SU-DHL-6 (cell line): ENCODE measurements around the gene IMPDH2.

Source experiments
- H2AFZ ChIP-seq: fragments of 200-600 bp; sonication (generic); 2 replicates; pipeline ENCODE4 v1.6.1; 2014; ENCODE audit warnings: low read depth, mild to moderate bottlenecking, moderate library complexity, mixed read lengths, antibody characterized with exemption, low read length; ENCODE audit not compliant: severe bottlenecking
- H3F3A ChIP-seq: fragments of 200-600 bp; shearing (Covaris generic); 2 replicates; pipeline ENCODE4 v1.6.0; 2016; ENCODE audit warnings: antibody characterized with exemption, mild to moderate bottlenecking; ENCODE audit not compliant: insufficient read depth
- H3K27ac ChIP-seq: fragments of 200-600 bp; sonication (generic); 2 replicates; pipeline ENCODE4 v1.5.1; 2016; ENCODE audit warnings: low read depth, mild to moderate bottlenecking, low read length, moderate library complexity, mixed read lengths
- H3K27me3 ChIP-seq: fragments of 200-600 bp; sonication (generic), shearing (Covaris generic); 2 replicates; pipeline ENCODE4 v1.6.0; 2014; ENCODE audit warnings: mild to moderate bottlenecking, low read length
- H3K36me3 ChIP-seq: fragments of 200-600 bp; sonication (generic); 2 replicates; pipeline ENCODE4 v1.6.1; 2014; ENCODE audit warnings: mild to moderate bottlenecking, low read length, mixed read lengths
- H3K4me2 ChIP-seq: fragments of 300-600, 200-600 bp; shearing (Covaris generic), sonication (generic); 2 replicates; pipeline ENCODE4 v1.6.0; 2014; ENCODE audit warnings: low read length, low read depth, mild to moderate bottlenecking; ENCODE audit not compliant: poor library complexity, severe bottlenecking
- H3K4me3 ChIP-seq: fragments of 200-600 bp; sonication (generic); 2 replicates; pipeline ENCODE4 v1.5.1; 2014; ENCODE audit warnings: antibody characterized with exemption, low read length, mild to moderate bottlenecking, mixed read lengths; ENCODE audit not compliant: insufficient read depth, poor library complexity, severe bottlenecking
- H3K79me2 ChIP-seq: fragments of 200-600 bp; sonication (generic); 2 replicates; pipeline ENCODE4 v1.6.1; 2014; ENCODE audit warnings: mild to moderate bottlenecking, low read length, moderate library complexity; ENCODE audit not compliant: insufficient read depth
- H3K9ac ChIP-seq: fragments of 200-600 bp; sonication (generic); 2 replicates; pipeline ENCODE4 v1.7.0; 2014; ENCODE audit warnings: mild to moderate bottlenecking, low read length
- H3K9me2 ChIP-seq: fragments of 200-600 bp; sonication (generic); replicated peaks from 2 replicates; pipeline ENCODE4 v1.6.1; 2014; ENCODE audit warnings: low read length; ENCODE audit not compliant: insufficient read depth
- H3K9me3 ChIP-seq: fragments of 200-600 bp; sonication (generic); 2 replicates; pipeline ENCODE4 v1.6.1; 2014; ENCODE audit warnings: low read length, mixed read lengths; ENCODE audit not compliant: insufficient read depth
- H4K20me1 ChIP-seq: fragments of 200-600 bp; sonication (generic); 2 replicates; pipeline ENCODE4 v1.6.1; 2014; ENCODE audit warnings: low read depth, mild to moderate bottlenecking, antibody characterized with exemption, low read length, moderate library complexity, mixed read lengths
- CTCF ChIP-seq: fragments of 200-600 bp; sonication (generic); IDR thresholded peaks from one replicate; pipeline ENCODE4 v1.5.1; 2017; ENCODE audit warnings: antibody characterized with exemption, mild to moderate bottlenecking, low read length, moderate library complexity; ENCODE audit not compliant: insufficient read depth, poor library complexity, severe bottlenecking
- EZH2phosphoT487 ChIP-seq: fragments of 200-600 bp; sonication (generic), shearing (Covaris generic); conservative IDR thresholded peaks from 2 replicates; pipeline ENCODE4 v1.6.1; 2018; ENCODE audit warnings: mild to moderate bottlenecking, antibody characterized with exemption, low read length, moderate library complexity, mixed read lengths

The IMPDH2 gene

GRCh38 chr3:49018707-49019006, 10.5 kb downstream of the IMPDH2 start:
- peaks cover 21% of the 10 kb centered on the region; the same call in 1 of the 2 replicates for H3K79me2 ChIP-seq
- no peak overlapping the region for H2AFZ ChIP-seq
- H3K36me3 ChIP-seq: no peaks in the 10 kb centered on the region
- no peaks in the 10 kb centered on the region for H3K9me2 ChIP-seq
- H3F3A ChIP-seq: peaks cover 23% of the 10 kb centered on the region
- peak overlapping the region; percentile 53 for H3K9ac ChIP-seq
- TF ChIP-seq EZH2phosphoT487: no peak
- no peak for TF ChIP-seq CTCF
- H3K4me2 ChIP-seq: peak overlapping the region; percentile 71
- H3K27me3 ChIP-seq: no peaks in the 10 kb centered on the region
- no peaks in the 10 kb centered on the region for H3K9me3 ChIP-seq
- no peaks in the 10 kb centered on the region for H4K20me1 ChIP-seq
- peak overlapping the region; percentile 67 for H3K27ac ChIP-seq
- peak overlapping the region; percentile 66 for H3K4me3 ChIP-seq

- Histone ChIP-seq H3K36me3 (no peaks in the 10 kb centered on the region), H3K4me3 (peak within 1 kb of the TSS; percentile 66), H3K9me2 (no peaks in the 10 kb centered on the region), H3K79me2 (peaks cover 19% of the 10 kb centered on the region; the same call in 1 of the 2 replicates), H3K9me3 (no peaks in the 10 kb centered on the region), H2AFZ (peak within 1 kb of the TSS; percentile 54), H3K4me2 (peak within 1 kb of the TSS; percentile 71), H3F3A (peaks cover 20% of the 10 kb centered on the region), H3K27ac (peak within 1 kb of the TSS; percentile 67), H4K20me1 (no peaks in the 10 kb centered on the region), H3K27me3 (no peaks in the 10 kb centered on the region), H3K9ac (peak within 1 kb of the TSS; percentile 53)
- no peak for TF ChIP-seq EZH2phosphoT487
- no peak for TF ChIP-seq CTCF
Measured at GRCh38 chr3:49017971-49018706, 11.1 kb downstream of the IMPDH2 start, which contains the start of gene DALRD3. Gene DALRD3 (minus strand): TSS chr3:49018580. CDS start chr3:49018564, 16 bp downstream.

- Histone ChIP-seq H3K4me2 (peak overlapping the region; percentile 71), H3K27ac (peak overlapping the region; percentile 13), H3F3A (peaks cover 16% of the 10 kb centered on the region), H2AFZ (no peak overlapping the region), H3K9me2 (no peaks in the 10 kb centered on the region), H4K20me1 (no peaks in the 10 kb centered on the region), H3K9me3 (no peaks in the 10 kb centered on the region), H3K36me3 (no peaks in the 10 kb centered on the region), H3K27me3 (no peaks in the 10 kb centered on the region), H3K79me2 (peaks cover 13% of the 10 kb centered on the region), H3K9ac (peak overlapping the region; percentile 53), H3K4me3 (peak overlapping the region; percentile 66)
- TF ChIP-seq CTCF (no peak), EZH2phosphoT487 (no peak)
Measured at GRCh38 chr3:49017229-49017970, 11.8 kb downstream of the IMPDH2 start.
